Esophagus mucosa (tissue), 1 donor: ENCODE measurements around the gene INTS12. TPM values are rescaled to one million over a fixed set of nuclear protein-coding genes. Genes with fewer than 3 reads are reported as not detected.

Source experiments
- ATAC-seq: fragments of 200-7000 bp; cut with Tn5 transposase; one replicate; pipeline ENCODE4 v1.9.1; 2020
- total RNA-seq: library from RNA; stranded (reverse); gene quantifications from one replicate; pipeline ENCODE4 v1.2.4, GENCODE V29; 2023
- donor health status: DM: yes; HTN: yes; CAD: no.

The INTS12 gene
- total RNA-seq, 1 donor from 2014 or later, result 14.0 TPM

DNA sequence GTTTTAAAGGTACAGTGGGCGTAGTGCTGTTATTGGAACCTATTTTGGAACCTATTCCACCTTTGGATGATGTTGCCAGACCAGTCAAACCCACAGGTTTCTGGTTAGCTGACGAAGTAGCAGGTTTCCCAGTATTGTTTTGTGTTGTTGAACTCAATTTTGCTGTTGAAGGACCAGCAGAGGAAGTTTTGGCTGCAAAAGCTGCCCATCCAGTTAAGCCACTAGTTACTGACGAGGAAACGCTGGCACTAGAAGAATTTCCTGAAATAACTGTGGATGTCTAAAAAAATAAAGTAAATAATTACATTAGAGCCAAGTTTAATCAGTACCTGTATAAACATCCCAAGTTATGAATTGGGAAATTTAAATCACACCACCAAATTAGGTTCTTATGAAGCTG lies 25.5 kb downstream of the INTS12 start:
- peak; percentile 79 for ATAC-seq

DNA sequence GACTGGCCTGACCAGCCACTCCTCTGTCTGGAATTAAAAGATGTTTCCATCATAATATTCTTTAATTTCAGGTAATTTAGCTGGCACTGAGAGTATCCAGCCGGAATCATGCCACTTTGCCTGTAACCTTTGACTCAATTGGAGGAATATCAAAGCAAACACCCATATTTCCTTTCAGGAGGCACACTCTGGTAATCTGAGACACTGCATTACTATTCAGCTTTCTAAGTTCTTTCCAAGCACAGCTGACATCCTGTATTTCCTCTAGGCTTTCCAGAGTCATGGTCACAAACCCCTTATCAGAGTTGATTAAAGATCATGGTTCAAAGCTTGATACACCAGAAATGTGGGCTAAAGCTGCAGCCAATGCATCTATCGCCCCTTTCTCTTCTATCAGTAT lies 29.3 kb downstream of the INTS12 start:
- ATAC-seq, result no peak

DNA sequence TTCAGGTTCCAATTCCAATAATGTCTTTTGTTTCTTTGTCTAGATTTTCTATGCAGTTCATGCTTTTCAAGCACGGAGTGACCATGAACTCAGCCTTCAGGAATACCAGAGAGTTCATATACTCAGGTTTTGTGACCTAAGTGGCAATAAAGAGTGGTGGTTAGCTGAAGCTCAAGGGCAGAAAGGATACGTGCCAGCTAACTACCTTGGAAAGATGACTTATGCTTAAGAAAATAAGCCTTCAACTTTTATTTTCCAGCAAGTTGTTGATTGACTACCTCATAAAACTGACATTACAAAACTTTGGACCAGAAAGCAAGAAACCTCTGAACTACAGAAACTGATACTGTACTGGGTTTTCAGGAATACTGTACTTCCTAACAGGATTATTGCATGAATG lies 30.8 kb downstream of the INTS12 start:
- ATAC-seq, result no peak

DNA sequence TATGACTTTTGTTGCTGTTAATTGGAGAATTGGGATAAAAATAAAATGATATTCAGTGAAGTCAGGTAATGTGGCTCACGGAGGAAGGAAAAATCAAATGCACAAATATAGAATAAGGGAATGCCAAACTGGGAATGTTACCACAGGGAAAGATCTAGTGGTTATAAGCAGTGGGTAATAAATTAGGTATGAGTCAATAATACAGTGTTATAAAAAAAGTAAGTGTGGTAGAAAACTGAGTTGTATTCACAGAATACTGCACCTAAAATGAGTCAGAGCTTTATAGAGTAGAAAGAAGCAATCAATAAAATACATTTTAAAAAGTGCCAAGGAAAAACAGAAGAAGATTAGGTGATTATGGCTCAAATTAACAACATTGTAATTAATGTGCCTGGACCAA lies 34.5 kb downstream of the INTS12 start:
- ATAC-seq, result no peak

DNA sequence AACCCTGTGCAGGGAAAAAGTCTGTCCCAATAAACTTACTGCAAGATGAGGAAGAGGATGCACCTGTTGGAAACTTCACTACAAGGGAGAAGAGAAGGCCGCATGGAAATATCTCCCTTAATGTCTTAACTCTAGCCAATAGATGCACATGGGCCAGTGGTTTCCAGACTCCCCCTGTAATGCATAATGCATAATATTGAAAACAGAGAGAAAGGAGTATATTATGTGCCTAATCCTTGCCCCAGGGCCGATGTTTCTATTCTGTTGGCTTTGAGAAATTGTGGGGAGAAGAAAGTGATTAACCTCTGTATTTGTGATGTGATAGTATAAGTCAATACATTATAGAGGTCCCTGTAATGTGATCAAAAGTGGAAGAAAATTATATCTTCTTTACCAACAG lies 37.2 kb downstream of the INTS12 start:
- no peak for ATAC-seq

DNA sequence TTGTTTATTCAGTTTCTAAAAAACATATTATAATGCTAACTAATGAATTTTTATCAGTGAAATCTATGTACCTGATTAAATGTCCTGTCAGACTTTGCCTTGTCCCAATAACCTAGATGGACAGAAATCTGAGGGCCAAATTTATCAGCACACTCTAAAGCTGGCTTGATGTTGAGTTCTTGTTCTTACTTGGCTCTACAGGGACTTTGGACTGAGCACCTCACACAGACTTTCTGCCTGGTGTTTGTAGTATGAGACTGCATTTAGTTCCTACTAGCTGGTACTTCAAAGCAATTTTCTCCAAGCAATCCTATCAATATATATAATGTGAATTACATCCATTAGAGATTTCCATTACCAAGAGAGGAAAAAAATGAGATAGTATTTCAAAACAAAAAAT lies 37.8 kb downstream of the INTS12 start:
- ATAC-seq, result no peak

DNA sequence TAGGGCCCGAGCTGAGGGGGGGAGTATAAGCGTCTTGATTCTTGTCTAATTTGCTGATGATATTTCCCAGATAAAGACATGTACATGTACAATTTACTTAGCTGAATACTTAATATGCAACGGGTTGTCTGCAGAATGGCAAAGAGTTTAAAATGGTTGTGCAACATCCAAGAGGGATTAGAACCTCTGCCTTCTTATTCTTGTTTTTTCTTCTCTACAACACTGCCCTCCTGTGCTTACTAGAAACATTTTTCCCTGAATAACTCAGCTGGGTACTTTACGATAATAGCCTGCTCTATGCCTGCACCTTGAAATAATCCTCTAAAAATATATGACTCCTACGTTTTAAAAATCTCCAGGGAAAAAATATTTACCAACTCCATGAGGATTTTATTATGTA lies 41.8 kb downstream of the INTS12 start:
- peak; percentile 83 for ATAC-seq

DNA sequence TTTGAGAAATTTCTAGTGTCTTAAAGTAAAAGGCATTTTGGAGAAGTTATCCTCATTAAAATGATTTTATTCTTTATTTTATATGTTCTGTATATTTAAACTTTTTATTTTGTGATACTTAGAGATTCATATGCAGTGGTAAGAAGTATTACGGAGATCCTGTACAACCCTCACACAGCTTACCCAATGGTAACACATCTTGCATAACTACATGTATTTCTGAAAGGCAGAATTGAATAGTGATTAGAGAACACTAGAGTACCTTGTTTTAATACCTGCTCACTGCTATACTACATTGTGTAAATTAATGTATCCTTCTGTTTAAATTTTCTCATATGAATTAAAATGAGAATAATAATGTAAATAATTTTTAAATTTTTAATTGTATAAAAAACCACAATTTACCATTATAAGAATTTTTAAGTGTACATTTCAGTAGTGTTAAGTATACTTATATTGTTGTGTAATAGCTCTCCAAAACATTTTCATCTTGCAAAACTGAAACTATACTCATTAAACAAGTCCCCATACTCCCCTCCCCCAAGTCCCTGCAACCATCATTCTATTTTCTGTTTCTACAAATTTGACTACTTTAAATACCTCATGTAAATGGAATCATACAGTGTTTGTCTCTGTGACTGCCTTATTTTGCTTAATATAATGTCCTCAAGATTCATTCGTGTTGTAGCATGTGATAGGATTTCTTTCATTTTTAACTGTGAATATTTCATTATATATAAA lies 45.4 kb downstream of the INTS12 start:
- ATAC-seq, result no peak

DNA sequence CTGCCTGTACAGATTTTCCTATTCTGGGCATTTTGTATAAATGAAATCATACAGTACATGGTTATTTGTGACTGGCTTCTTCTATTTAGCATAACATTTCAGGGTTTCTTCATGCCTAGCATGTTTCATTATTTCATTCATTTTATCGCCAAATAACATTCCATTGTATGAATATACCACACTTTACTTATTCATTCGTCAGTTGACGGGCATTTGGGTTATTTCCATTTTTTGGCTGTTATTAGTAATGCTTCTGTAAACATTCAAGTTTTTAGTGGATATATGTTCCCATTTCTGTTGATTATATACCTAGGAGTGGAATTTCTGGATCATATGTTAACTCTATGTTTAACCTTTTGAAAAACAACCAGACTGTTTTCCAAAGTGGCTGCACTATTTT lies 47.5 kb downstream of the INTS12 start:
- ATAC-seq, result no peak

DNA sequence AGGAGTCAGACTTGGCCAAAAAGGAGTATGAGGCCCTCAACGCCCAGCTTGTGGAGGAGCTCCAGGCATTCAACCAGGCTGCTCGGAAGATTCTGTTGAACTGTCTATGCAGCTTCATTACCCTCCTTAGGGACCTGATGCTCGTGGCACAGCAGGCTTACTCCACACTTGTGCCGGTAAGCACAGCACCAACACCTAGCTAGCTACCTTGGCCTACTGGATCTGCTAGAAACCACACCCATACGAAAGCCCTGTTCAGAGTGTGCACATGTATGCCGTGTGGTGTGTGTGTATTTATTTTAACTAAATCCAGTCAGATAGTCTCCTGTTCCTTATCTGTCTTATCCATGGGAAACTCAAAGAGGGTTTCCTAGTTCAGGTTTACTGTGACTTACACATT lies 49.3 kb downstream of the INTS12 start:
- ATAC-seq, result peak; percentile 68

DNA sequence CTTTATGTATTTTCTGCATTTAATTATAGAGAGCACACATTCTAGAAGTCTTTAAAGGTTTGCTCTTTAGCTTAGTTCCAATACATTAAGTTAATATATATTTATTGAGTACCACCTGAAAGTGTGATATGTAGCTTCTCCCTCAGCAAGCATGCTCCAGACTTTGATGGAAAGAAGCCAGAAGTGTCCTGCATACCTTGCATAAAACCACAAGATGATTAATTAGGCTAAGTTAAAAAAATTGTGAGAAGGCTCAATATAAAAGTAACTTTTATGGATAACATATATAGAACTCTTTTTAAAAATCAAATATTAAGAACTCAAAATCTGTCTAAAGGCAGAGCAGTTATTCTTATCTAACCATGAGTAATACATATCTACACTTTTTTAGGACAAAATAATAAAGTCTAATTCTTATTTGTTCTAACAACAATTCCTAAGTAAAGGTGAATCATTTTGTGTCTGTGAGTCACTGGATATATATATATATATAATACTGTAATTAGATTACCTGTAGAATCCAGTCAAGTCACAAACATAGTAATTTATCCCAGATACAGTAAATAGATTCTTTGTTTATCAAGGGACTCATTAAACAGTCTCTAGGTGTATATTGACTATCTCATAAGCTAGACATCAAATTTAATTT lies 51.2 kb downstream of the INTS12 start:
- ATAC-seq, result no peak

DNA sequence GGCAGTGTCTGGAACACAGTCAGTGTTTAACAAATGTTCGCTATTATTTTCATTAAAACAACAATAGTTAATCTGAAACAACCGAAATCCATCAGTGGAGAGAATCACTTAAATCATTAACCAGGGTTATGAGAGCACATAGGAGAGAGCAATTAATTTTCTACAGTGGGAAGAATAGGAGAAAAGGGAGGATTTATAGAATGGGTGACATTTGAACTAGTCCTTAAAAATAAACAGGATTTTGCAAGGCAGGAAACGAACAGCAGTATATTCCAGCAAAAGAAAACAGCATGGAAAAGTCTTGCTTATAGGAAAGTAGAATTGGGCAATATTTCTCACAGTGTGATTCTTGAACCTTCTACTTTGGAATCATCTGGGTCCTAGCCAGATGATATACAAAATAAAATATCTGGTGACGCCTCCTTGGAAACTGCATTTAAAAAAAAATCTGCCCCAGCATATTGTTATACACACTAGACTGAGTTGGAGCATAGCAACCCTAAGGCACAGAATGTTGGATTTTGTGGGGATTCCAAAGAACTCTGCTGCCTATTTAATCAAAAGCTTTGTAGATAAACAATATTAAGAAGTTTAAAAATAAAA lies 56.1 kb downstream of the INTS12 start:
- ATAC-seq, result no peak

DNA sequence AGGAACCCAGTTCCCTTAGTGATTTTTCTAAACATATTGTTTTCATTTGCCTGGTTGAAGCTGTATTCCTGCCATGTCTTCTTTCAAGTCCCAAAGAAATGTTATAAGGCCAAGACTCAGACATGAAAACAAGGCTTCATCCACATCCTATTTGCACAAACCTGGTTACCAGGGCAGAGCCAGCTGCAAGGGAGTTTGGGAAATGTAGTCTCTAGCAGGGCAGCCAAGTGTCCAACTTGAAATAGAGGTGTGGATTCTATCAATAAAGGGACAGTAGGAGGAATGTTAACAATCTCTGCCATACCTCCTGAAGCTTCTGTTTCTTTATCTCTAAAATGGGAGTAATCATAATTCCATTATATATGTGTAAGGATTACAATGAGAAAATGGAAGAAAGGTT lies 56.6 kb downstream of the INTS12 start:
- no peak for ATAC-seq

DNA sequence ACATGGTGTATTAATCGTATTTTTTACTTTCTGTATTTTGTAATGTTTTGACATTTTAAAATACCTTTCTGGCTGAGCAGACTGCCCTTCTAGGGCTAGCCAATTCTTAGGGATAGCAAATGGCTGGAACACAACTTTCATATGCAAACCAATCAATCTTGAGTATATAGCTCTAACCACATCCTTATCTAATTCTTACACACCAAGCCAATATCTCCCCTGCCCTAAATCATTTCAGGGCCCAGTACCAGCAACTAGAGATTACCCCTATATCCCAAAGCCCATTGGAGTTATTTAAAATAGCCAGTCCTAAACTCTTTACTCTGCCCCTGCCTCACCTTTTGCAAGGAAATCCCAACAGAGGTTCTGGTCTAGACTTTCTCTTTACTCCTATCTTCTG lies 58.3 kb downstream of the INTS12 start:
- no peak for ATAC-seq

DNA sequence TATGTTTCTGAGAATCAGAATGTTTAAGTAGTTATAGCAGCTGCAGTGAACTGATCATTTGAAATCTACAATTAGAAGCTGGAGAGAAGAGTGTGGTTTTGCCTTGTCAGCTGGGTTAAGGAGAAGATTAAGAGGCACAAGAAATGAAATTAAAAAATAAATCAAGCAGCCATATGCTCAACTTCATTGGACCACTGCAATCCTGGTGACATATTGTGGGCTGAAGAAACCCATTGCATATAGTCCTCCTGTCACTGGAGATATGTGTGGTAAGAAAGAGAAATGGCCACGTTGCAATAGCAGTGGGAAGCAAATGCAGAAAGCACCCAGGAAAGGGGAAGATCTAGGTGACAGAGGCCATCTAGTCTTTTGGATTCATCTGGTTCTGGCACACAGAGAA lies 63.0 kb downstream of the INTS12 start:
- ATAC-seq, result no peak

DNA sequence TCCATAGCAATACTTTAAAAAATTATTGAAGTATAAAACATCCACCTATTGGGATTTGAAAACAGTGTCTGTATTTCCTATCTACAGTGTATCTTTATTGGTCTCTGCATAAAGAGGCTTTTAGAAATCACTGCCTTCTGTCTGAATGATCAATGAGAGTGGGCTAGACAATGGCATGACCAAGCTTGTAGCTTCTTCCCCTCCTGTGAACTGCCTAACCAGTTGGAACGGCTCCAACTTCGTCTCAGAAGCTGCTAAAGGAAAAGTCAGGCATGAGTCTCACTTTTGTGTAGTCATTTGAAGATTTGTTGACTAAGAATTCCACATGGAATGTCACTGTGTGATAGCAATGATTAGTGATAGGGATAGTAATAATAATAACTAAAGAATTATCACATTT lies 64.2 kb downstream of the INTS12 start:
- no peak for ATAC-seq

DNA sequence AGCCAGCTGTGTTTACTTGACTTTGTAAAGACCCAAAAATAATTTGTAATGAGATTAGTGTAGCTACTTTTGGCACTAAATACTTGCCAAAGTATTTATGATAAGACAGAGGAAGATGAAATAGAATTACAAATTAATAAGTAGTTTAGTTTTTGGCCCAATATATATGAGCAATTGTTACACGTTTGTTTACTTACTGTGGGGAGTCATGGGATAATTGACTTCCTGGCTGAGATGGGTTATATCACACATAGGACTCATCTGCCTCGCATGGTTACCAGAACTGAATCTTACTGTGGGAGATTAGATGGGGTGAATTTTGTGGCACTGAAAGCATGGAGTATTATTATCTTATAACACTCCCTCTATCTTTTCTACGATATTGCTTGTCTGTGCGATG lies 66.6 kb downstream of the INTS12 start:
- ATAC-seq, result no peak

DNA sequence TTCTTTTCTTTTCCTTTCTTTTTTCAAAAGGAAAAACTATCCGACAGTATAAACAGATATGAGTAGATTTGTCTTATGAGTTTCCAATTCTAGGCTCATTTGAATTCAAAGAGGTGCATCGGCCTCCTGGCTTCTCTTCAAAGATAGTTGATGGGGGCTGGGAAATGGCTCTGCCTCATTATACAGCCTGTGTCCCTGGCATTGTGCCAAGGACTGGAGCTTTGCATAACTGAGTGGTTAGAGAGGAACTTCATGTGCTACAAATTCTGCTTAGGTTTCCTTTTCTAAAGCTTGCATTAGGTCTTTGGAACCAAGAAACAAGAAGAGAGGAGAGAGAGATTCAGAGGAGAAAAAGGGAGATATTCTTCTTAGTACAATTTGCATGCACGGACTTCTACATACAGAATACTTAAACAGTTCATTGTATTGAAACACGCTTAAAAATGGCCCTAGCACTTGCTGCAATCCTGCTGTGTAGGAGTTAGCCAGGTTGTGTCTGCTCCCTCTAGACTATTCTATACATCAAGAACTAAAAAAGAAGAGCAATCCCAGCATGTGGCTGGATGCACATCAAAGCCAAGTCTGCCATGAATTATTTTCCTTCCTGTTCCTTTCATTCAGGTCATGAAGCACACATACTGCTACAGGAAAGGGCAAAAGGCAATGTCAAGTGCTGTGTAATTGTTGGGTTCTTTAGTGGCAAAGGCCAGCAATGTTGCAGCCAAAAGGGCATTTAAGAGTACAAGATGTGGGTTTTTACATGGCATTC lies 70.9 kb downstream of the INTS12 start:
- ATAC-seq, result peak; percentile 59

DNA sequence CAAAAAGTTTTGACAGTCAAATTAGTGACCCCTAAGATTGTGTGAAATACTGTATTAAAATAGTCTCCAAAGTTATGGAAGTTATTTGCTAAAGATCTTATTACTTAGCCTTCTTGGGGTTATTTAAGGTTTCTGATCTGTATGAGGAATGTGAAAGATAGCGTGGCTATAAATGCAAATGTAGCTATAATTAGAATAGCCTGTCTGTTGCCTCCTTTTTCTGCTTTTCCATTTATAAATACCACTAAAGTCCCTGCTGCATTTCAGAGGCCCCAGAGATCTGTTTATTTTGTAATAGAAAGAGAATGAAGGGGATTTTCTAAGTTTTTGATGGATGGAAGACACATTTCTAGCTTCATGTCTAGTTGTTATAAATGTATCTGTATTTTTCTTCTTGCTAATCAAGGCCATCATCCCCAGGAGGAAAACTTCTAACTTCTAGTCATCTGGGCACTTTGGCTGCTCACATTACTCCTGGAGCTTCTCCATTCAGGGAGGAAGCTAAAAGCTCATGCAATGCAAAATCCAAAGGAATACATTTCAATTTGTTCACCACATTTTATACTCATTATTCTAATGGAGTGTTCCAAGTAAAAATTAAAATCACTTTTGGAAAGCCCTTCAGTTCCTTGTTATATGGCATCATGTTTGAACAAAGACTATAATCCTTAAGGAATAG lies 73.9 kb downstream of the INTS12 start:
- ATAC-seq, result no peak

DNA sequence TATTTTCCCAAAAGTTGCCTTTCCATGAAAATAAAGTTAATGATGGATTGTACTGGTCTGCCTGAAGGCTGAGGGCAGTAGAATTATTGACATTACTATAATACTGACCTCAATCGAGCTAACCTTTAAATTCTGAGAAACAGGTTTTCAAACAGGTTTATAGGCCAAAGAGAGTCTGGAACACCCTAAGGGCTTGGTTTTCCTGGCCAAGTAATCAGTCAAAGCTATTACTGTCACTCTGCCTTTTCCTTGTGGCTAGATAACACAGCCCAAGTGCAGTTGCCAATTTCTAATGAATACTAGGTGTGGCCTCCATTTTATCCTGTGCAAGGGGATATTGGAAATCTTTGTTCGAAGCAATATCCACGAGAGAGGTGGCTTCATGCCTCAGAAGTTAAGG lies 75.2 kb downstream of the INTS12 start:
- peak; percentile 84 for ATAC-seq
